ENCODE data around the gene ATP2C2. TPM values are rescaled to one million over a fixed set of nuclear protein-coding genes. Genes with fewer than 3 reads are reported as not detected.
"Not testable (repeated sequence)": the region's sequence is repeated elsewhere in the genome, so short reads cannot be mapped to it uniquely, and the experiment has no call there.

Gene ATP2C2
- total and polyA plus RNA-seq, 8 donors, result 1.1 to 141 (median 4.2) TPM; not detected in 2

GRCh38 chr16:84341528-84342295 lies 26.6 kb upstream of the ATP2C2 start:
- WGBS, 5 donors, result 75 to 81% (median 79%) methylated on average over 24 of the region's 24 CpGs
- DNase-seq, result peak in 1 of 2 donors; percentile 32
- Histone ChIP-seq H3K4me1 (peaks cover 0 to 10% (median 0%) of the 10 kb centered on the region in 4 donors), H3K4me3 (no peak overlapping the region), H3K27me3 (no peaks in the 10 kb centered on the region), H3K36me3 (no peaks in the 10 kb centered on the region), H3K27ac (no peak overlapping the region), H3K9me3 (peaks cover 3 to 14% (median 7%) of the 10 kb centered on the region in 4 donors)
- TF ChIP-seq POLR2A (IDR thresholded peaks at IDR 0.05), result no peak
- no peak for TF ChIP-seq EP300 (IDR thresholded peaks at IDR 0.05)
- TF ChIP-seq POLR2AphosphoS5 (IDR thresholded peaks at IDR 0.05), result no peak
- TF ChIP-seq, protein P1, sequence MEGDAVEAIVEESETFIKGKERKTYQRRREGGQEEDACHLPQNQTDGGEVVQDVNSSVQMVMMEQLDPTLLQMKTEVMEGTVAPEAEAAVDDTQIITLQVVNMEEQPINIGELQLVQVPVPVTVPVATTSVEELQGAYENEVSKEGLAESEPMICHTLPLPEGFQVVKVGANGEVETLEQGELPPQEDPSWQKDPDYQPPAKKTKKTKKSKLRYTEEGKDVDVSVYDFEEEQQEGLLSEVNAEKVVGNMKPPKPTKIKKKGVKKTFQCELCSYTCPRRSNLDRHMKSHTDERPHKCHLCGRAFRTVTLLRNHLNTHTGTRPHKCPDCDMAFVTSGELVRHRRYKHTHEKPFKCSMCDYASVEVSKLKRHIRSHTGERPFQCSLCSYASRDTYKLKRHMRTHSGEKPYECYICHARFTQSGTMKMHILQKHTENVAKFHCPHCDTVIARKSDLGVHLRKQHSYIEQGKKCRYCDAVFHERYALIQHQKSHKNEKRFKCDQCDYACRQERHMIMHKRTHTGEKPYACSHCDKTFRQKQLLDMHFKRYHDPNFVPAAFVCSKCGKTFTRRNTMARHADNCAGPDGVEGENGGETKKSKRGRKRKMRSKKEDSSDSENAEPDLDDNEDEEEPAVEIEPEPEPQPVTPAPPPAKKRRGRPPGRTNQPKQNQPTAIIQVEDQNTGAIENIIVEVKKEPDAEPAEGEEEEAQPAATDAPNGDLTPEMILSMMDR (IDR thresholded peaks at IDR 0.05), result no peak
- intact Hi-C loops (cut with DNase I; ENCODE audit: low total_unique reads), result no loop called here

- H3K9me3 ChIP-seq; intact Hi-C loops (cut with DNase I; ENCODE audit: low total_unique reads); H3K27me3 ChIP-seq; H3K36me3 ChIP-seq; H3K27ac ChIP-seq; H3K4me3 ChIP-seq; DNase-seq: not testable (repeated sequence)
- 86 to 95% (median 90%) methylated on average over 10 of the region's 10 CpGs for WGBS, 5 donors
- peaks cover 0 to 10% (median 0%) of the 10 kb centered on the region in 4 donors for H3K4me1 ChIP-seq
Measured at GRCh38 chr16:84343800-84344199, 24.5 kb upstream of the ATP2C2 start.

DNA sequence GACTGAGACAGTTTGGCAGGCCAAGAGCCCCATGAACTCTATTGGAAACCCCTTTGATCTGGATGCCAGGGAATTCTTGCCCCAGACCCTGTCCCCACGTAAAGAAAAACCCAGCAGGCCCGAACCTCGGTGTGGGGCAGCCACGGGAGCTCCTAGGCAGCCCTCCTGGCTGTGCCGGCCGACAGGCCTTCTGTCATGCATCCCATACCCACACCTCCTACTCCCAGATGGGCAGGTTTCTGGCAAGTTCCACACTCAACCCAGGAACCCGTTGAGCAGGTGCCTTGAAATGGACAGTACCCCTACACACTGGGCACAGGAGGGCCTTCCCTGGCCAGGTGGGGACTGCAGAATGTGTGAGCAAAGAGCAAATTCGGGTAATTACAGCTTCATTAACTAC lies 23.6 kb upstream of the ATP2C2 start:
- 79 to 91% (median 88%) methylated on average over 5 to 8 of the region's 8 CpGs for WGBS, 5 donors
- no peaks in the 10 kb centered on the region for H3K36me3 ChIP-seq
- H3K9me3 ChIP-seq, result no peaks in the 10 kb centered on the region
- H3K4me3 ChIP-seq, result no peak overlapping the region
- peak overlapping the region in 1 of 5 donors; percentile 11 for H3K27ac ChIP-seq
- peaks cover 0 to 10% (median 0%) of the 10 kb centered on the region in 4 donors for H3K4me1 ChIP-seq
- TF ChIP-seq POLR2A (IDR thresholded peaks at IDR 0.05), result no peak
- no peak for TF ChIP-seq POLR2AphosphoS5 (IDR thresholded peaks at IDR 0.05)
- no peak for TF ChIP-seq EP300 (IDR thresholded peaks at IDR 0.05)
- TF ChIP-seq, protein P1 (IDR thresholded peaks at IDR 0.05), result no peak
- intact Hi-C loops (cut with DNase I; ENCODE audit: low total_unique reads), result no loop called here
- DNase-seq, result no peak
- H3K27me3 ChIP-seq, result no peaks in the 10 kb centered on the region

- H3K27me3 ChIP-seq, result no peaks in the 10 kb centered on the region
- no peak for TF ChIP-seq EP300 (IDR thresholded peaks at IDR 0.05)
- no peak for TF ChIP-seq POLR2A (IDR thresholded peaks at IDR 0.05)
- TF ChIP-seq, protein P1 (IDR thresholded peaks at IDR 0.05), result no peak
- TF ChIP-seq POLR2AphosphoS5 (IDR thresholded peaks at IDR 0.05), result no peak
- peaks cover 0 to 10% (median 0%) of the 10 kb centered on the region in 4 donors for H3K4me1 ChIP-seq
- intact Hi-C loops (cut with DNase I; ENCODE audit: low total_unique reads), result no loop called here
- DNase-seq, result no peak
- no peak overlapping the region for H3K4me3 ChIP-seq
- 76 to 93% (median 81%) methylated on average over 7 to 9 of the region's 9 CpGs for WGBS, 5 donors
- H3K9me3 ChIP-seq, result no peaks in the 10 kb centered on the region
- H3K36me3 ChIP-seq, result no peaks in the 10 kb centered on the region
- H3K27ac ChIP-seq, result no peak overlapping the region
Measured at GRCh38 chr16:84347161-84347560, 21.2 kb upstream of the ATP2C2 start.

DNA sequence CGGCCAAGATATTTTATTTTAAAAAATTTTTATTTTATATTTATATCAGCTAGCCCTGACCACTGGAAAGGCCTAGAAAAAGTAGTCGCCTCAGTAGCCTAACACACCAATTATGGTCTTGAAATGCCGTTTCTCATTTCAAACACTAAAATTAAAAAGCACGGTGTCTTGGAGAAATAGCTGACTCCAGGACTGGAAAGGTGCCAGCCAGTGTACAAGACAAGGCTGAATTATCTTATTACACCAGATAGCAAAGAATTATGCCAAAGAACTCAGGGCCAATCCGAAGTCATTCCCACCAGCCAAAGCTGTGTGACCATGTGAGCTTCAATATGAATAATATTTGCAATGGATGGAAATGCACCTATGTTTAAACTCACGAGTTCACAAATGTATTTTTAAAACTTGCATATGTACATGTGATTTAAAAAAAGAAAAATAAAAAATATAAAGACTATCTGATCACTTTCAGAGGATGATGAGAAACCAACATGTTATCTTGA lies 19.9 kb upstream of the ATP2C2 start:
- Histone ChIP-seq H3K27me3 (no peaks in the 10 kb centered on the region), H3K36me3 (no peaks in the 10 kb centered on the region), H3K4me3 (no peak overlapping the region), H3K4me1 (peaks cover 0 to 10% (median 0%) of the 10 kb centered on the region in 4 donors), H3K9me3 (no peaks in the 10 kb centered on the region), H3K27ac (no peak overlapping the region)
- intact Hi-C loops (cut with DNase I; ENCODE audit: low total_unique reads), result no loop called here
- 70 to 77% (median 74%) methylated on average over 6 of the region's 6 CpGs for WGBS, 5 donors
- DNase-seq, result no peak
- no peak for TF ChIP-seq POLR2A (IDR thresholded peaks at IDR 0.05)
